GM10266 (cell line): Measurements from ENCODE around the gene SAMD10.
A peak's percentile ranks its signal among the peaks of the same experiment; 100 is the strongest.

Experiments used
- DNase-seq: peaks from one replicate; pipeline ENCODE4 v3.0.0; 2012; ENCODE audit errors: extremely low spot score
- CTCF ChIP-seq: IDR thresholded peaks from 2 replicates; pipeline ENCODE4 v1.5.1; 2012; ENCODE audit warnings: mild to moderate bottlenecking, low read depth; ENCODE audit not compliant: control insufficient read depth, insufficient read depth; ENCODE audit errors: missing control alignments

SAMD10 gene

GRCh38 chr20:63979557-63980316 is at the start of gene SAMD10:
Gene SAMD10 (minus strand): TSS chr20:63979642. CDS start chr20:63979467, 175 bp downstream.
- DNase-seq, result peak; percentile 94
- TF ChIP-seq CTCF, result no peak

GRCh38 chr20:64027981-64028685 is 48.7 kb upstream of the SAMD10 start:
- TF ChIP-seq CTCF, result no peak
- no peak for DNase-seq

- DNase-seq, result no peak
- TF ChIP-seq CTCF, result no peak
Observed at GRCh38 chr20:64025826-64026412, 46.5 kb upstream of the SAMD10 start.

GRCh38 chr20:64025101-64025825 is 45.8 kb upstream of the SAMD10 start:
- no peak for DNase-seq
- TF ChIP-seq CTCF, result no peak

- TF ChIP-seq CTCF, result no peak
- DNase-seq, result no peak
Observed at GRCh38 chr20:64024141-64024990, 44.9 kb upstream of the SAMD10 start.

GRCh38 chr20:64023361-64024140 is 44.1 kb upstream of the SAMD10 start:
- no peak for DNase-seq
- no peak for TF ChIP-seq CTCF
